Measurements from ENCODE around the gene ZNF750. TPM values are rescaled to one million over a fixed set of nuclear protein-coding genes. Genes with fewer than 3 reads are reported as not detected.

ZNF750 gene
- 0.29 and 0.68 TPM in 2 replicates for total RNA-seq

DNA sequence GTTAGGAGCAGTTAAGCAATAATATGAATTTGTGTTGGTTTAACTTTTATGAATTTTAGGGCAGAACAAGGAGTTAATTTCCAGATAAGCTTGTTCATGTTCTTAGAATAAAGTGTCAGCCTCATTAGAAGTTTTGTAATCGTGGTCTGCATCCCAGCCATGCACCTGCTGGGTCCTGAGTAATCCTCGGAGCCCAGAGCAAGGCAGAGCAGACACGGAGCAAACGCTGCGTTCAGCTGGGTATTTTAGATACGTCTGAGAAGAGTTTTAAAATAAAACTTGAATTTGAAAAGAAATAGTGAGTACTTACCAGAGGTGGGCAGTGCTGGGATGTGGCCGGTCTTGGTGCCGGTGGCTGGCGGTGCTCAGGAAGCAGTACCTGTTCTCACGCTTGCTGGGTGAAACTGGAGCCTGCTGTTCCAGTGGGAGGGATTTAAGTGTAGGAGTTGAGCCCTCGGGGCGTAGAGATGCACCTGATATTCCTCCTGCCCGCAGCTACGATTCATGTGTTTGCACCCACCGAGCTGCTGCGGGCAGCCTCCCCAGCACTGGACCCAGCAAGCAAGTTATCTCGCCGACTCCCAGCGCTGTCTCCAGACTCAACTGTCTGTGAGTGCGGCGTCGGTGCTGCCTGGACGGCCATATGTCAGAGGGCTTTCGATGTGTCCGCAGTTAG is at the start of gene ZNF750:
ZNF750 (minus strand) TSS at position 406 of the 676 bp plus-strand sequence. CDS start 7,568 bp downstream, outside the sequence.
- no peak for DNase-seq (ENCODE audit: extremely low read depth, low read depth, low spot score)

DNA sequence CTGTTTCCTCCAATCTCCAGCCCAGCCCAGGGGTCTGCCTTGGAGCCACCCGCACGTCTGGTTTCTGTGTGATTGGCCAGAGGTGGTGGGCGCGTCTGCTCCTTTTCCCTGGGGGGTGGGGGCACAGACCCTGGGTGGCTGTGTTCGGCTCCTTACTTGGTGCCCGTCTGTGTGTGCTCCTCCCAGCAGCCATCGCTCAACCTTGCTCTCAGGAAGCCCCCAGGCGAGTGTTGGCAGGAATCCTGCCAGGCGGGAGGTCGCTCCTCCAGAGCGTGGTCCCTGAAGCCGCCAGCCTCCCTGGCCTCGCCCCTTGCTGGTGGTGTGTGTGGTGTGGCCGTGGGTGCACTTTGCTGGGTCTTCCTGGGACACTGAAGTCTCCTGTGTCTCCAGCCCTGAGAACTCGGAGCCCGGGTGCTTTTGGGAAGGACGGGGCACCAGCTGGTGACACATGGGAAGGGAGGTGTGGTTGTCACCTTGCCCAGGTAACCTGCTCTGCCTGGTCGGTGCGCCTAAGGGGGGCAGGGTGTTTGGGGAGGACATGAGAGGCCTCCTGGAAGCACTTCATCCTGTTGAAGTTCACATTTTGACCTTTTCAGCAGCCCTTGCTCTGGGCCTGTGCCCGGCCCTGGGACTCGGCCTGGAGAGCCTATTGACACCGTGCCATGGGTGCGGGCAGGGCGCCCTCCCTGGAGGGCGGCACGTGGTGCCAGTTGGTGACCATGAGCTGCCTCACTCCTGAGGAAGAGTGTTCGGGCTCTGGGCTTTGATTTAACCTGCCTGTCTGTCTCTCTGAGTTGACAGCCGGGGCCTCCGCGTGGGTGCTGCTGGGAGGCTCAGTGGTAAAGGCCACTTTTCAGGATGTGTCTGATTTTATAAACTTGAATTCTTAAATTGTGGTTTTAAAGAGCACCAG is 49.0 kb upstream of the ZNF750 start:
- DNase-seq (ENCODE audit: extremely low read depth, low read depth, low spot score), result no peak

DNA sequence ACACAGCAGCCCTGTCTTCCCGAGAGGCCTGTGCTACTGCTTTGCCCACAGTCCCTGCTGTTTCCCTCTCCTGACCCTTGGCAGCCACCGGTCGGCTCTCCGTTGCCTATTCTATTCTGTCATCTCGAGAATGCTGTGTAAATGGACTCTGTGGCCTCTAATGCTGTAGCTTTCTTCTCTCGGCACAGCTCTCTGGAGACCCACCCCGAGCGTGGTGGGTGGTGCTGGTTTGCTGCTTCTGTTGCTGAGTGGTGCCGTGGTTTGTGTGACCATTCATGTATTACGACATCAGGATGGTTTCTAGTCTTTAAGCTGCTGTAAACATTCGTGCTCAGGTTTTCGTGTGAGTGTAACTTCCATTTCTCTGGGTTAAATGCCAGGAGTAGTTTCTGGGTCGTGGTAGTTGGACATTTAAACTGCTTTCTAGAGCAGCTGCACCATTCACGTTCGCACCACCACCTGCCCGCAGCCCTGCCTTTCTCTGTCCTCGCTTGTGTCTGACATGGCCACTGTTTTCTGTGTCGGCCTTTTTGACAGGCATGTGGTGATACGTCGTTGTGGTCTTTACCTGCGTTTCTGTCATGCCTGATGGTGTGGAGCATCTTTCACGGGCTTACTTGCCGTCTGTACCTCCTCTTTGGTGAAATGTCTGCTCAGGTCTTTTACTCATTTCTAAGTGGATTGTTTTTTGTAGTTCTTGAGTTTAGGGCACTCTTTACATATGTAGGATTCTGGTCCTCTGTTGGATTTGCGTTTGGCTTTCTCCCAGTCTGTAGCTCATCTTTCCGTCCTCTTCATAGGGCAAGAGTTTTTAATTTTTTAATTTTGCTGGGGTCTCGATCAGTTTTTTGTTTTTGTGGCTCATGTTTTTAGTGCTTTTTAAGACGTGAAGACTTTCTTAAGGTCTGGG is 47.7 kb upstream of the ZNF750 start:
- DNase-seq (ENCODE audit: extremely low read depth, low read depth, low spot score), result no peak

DNA sequence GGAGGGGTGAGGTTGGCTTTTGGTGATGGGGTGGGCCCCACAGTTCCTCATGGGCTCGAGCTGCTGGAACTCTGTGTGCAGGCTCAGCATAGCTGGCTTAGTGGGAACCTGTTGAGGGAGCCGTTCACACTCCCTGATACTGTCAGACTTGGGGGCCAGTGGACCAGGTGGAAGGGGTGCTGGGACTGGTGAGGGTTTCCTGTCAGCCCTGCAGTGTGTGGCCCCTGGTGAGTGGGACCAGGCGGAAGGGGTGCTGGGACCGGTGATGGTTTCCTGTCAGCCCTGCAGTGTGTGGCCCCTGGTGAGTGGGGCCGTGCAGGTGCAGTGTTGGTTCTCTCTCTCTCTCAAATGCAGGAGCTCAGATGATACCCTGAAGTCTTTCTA is 45.1 kb upstream of the ZNF750 start:
- no peak for DNase-seq (ENCODE audit: extremely low read depth, low read depth, low spot score)

DNA sequence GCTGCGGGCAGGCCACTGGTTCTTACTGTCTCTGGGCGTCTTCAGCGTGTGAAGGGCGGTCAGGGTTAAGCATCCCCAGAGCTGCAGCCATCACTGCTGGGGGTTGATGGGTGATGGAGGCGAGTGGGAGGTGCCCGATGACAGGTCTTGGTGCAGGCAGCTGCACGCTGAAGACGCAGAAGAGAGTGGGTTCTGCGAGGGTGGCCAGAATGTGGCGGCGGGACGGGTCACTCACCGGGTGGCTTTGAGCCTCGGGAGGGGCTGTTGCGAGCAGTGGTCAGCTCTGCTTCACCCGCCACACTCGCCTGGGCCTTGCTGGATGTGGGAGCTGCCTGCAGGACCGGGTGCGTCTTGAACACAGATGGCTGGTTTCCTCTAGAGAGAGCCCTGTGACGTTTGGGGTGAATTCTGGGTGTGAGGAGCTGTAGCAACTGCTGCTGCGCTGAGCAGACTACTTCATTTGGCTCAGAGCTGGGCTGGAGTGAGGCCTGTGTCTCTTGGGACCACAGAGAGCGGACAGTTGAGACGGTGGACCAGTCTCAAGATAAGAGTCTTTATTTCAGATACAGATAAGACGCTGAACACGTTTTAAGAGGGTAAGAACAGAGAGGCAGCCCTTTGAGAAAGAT is 44.6 kb upstream of the ZNF750 start:
- no peak for DNase-seq (ENCODE audit: extremely low read depth, low read depth, low spot score)

DNA sequence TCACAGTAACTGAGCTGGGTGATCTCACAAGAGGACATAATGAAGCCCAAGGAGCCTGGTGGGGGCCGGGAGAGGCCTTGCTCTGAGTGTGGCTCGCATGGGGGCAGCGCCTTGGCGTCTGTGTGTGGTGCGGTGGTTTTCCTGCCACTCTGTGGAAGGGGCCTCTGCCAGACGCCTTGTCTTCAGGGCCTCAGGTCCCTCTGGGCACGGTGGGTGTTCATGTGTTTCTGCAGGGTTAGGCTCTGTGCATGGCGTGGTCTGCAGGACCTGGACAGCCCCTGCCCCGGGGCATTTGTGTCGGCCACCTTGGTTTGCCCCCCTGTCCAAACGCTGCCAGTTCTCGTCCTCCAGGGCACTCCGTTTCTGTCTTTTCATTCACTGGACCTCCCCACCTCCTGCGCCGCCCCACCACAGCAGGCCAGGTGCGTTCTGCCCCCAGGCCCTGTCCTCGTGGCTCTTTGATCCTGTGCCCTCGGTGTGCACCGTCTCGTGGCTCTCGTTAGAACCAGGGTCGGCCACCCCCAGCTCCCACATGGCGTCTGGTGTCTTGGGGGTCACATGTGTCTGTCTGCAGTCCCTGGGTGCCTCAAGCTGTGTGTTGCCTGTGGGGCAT is 43.7 kb upstream of the ZNF750 start:
- DNase-seq (ENCODE audit: extremely low read depth, low read depth, low spot score), result no peak

DNA sequence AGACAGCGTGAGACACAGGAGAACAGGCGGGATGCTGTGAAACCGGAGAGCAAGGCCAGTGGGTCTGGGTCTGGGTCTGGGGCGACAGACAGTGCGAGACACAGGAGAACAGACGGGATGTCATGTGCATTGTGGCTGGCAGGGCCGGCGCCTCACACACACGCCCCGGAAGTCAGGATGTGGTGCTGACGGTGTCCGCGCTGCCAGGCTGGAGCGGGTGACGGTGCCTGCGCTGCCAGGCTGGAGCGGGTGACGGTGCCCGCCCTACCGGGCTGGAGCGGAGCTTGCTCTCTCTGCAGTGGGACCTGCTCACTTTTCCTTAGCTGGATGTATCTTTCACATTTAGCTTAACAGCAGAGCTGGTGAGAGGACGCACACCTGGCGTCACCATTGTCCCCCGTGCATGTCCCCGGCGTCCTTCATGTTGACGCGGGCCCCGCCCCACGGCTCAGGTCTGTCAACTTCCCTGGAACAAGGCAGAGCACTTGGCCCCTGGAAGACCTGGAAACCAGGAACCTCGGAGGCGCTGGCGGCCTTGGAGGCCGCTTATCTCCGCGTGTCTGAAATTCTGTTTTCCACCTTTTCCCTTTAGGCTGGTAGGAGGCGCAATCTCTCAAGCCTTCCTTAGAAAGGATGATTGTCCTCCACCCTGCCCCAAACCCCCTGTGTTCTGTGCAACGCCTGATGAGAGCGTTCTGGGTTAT is 43.0 kb upstream of the ZNF750 start:
- no peak for DNase-seq (ENCODE audit: extremely low read depth, low read depth, low spot score)

DNA sequence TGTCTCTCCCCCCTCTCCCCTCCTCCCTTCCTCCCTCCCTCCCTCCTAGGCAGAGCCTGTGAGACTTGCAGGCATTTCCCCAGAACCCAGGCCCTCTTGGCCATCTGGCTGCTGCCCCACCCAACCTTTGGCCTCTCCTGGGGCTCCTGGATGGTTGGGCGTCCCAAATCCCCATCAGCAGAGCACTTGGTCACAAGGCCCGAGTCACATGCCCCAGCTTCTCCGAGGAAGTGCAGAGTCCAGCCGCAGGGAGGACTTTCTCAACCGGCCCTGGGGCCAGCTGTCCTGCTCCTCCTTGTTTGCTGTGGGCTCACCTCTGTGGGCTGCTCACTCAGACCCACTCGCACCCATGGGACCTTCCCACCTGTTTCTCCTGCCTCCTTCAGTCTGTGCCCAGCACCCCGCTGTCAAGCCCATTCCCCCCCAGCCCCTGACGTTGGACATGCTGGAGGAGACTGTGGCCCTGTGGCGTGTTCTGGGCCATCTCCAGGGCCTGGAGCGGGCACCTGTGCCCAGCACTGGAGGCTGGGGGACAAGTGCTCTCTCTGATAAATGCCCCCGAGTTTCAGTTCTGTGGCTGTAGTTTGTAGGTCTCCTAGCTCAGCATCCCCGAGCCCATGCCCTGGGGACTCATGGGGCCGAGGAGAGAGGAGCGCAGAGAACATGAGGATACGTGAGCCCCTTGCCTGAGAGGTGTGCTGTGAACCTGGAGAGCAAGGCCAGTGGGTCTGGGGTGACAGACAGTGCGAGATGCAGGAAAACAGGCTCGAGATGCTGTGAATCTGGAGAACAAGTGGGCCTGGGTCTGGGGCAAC is 42.3 kb upstream of the ZNF750 start:
- no peak for DNase-seq (ENCODE audit: extremely low read depth, low read depth, low spot score)

DNA sequence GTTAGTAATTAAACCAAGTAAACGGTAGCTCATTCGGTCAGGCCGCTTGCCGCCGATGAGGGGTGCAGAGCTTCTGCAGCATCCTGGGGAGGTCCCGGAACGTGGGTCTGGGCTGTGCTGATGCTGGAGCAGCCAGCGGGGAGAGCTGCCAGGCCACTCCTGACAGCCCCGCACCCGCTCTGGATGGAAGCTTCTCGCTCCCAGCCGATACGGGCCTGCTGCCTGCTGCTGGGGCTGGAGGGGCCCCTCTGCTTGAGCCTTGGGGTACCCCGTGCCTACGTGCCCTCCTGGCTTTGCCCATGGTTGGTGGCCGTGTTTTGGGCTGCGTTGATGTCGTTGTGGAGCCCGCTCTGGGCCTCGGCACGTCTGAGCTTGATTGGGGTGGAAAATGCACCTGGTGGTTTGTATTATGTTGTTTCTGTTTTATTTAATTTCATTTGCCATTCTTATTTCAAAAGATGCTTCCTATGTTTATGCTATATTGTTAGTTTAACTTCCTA is 41.6 kb upstream of the ZNF750 start:
- no peak for DNase-seq (ENCODE audit: extremely low read depth, low read depth, low spot score)

DNA sequence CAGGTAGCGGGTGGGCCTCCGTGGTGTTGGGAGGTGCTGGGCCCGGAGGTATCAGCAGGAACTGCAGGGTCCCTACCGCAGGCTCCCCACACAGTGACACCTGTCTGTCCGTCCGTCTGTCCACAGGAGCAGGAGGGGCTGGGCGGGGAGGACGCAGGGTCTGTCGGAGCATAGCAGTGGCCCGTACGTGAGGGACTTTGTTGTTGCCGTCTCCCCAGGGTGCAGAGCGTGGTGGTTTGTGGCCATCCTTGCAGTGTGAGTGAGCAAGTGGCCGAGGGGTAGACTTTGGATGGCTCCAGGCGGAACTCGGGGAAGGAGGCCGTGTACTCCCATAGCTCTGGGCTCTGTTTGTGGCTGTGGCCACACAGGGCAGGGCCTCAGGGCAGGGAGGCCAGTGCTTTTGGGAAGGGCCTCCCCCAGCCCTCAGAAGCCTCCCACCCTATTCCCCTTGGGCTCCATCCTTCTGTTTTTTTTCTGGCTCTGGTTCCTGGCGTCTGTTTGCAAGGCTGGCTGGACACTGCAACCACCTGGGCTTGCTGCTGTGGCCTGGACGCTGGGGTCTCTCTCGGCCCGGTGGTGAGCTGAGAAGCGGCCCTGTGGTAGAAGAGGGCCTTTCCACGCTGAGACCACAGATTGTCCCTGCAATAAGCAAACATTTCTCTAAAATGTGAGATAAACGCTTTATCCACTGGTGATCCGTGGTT is 41.0 kb upstream of the ZNF750 start:
- DNase-seq (ENCODE audit: extremely low read depth, low read depth, low spot score), result no peak

DNA sequence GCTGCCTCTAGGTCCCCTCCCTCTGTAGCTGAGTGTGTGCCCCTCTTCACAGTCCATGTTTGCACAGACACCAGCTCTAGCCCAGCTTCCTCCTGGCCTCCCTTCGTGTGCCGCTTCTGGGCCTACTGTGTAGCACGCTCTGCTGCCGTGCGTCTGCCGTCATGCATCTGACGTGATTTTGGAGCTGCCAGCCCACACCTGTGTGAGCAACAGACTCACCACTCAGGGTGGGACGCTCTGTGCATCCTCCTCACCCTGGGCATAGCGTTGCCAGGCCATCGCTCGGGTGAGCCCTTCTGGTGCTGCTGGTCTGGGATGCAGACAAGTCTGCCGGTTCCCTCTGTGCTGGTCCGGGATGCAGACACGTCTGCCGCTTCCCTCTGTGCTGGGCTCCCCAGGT is 39.4 kb upstream of the ZNF750 start:
- no peak for DNase-seq (ENCODE audit: extremely low read depth, low read depth, low spot score)

DNA sequence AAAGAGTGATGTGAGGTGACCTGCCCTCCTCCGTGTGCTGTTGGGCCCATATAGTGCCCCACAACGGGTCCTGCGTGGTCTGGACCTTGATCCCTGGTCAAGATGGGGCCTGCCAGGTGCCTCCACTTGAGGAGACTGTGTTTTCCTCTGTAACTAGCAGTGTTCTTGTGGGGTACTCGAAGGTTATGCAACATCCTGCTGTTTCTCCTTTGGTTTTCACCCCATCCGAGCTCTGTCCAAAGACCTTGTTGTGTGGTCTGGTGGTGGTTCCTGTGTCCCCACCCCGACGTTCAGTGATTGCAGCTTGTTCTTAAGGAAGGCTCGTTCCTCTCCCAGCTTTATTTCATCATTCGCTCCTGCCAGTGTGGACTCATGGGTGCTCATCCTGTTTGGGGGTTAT is 38.7 kb upstream of the ZNF750 start:
- no peak for DNase-seq (ENCODE audit: extremely low read depth, low read depth, low spot score)

DNA sequence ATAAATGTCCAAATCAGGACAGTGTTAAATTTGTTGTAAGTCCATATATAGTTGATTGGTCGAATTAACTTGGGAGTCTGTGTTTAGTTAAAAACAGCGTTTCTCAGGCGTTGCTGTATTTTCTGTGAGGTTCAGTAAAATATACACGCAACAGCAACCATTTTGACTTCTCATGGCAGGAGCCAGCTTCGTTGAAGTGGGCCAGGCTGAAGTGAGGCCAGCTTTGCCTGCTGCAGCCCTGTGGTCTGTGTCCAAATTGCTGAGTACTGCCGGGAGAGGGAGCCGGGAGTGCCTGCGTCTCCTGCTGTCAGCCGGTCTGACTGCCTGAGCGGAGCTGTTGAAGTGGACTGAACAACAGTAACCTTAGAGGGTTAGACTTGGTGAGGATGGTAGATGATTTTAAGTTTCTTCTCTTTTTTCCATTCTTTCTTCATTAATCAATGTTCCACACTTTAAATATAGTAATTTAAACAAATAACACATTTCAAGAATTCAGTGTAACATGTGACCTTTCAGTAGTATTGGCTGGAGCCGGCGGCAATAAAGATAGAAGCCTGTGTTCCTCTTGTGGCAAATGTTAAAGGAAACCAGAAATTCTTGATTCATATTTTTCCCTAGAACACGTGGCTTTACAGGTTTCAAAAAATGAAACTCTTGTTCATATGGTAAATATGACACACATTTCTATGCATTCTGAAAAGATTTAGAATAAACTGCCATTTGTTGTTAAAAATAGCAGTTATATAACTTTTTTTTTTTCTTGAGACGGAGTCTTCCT is 37.0 kb upstream of the ZNF750 start:
- DNase-seq (ENCODE audit: extremely low read depth, low read depth, low spot score), result no peak

DNA sequence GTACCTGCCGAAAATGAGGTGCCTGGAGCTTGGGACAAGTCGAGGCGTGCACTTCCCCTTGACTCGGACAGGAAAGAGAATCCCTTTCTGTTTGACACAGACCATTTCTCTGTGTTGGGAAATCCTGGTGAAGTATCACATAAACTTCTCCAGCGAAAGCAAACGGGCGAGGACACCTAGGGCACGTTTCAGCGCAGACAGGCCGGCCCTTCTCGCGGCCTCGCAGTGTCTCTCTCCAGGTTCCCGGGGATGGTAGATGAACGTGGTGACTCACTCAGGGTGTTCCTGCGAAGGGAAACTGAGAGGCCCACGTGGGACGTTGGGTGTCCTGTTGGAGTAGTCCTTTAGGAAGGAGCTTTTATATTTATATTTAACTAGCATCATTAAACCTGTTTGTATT is 36.3 kb upstream of the ZNF750 start:
- no peak for DNase-seq (ENCODE audit: extremely low read depth, low read depth, low spot score)

DNA sequence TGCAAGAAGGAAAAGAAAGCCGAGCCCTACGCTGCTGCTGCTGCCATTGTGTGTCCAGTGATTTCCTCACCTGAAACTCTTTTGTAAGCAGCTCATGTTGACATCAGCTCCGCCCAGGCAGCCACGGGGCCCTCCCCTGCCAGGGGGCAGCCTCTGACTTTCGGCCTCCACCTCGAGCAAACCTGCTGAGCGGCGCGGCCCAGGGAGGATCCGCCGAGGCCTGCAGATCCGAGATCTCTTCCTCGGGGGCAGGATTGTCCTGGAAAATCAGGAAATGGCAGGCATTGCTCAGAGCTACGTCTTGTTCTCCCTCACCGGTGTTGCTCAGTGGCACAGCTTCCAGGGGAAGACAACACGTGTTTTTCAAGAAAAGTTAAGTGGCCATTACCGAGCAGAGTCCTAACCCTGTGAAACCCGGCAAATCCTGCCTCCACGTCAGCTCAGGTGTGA is 35.6 kb upstream of the ZNF750 start:
- no peak for DNase-seq (ENCODE audit: extremely low read depth, low read depth, low spot score)

DNA sequence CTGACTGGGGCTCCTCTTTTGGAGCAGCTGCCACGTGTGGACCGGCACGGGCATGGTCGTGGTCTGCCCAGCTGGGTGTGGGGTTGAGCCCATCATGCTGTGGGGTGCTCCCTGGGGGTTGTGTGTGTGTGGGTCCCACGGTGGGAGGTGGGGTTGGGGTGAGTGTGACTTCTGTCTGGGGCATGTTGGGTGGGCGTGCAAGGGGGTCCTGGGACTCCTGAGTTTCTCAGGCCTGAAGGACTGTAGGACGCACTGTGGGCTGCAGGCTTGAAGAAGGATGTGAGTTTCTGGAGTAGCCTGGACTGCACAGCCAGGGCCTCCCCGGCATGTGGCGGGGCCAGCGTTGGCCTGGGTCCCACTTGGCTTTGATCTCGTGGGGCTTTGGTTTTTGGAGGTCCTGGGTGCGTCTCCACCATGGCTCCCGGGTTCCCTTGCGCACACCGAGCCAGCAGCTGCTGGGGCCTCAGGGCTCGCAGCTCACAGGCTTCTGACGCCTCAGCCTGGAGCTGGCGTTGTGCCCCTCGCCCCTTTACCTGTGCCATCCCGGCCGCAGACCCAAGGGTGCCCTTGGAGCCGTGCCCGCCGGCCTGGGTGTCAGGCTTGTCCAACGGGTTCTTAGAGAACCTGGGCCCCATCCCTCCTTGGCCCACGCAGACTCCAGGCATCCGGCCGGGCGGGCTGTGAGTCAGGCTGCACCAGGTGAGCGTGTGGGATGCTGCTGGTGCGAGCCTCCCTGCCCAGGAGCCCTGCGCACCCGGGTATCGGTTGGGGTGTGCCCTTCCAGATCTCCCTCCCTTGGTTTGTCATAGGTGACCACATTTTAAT is 34.4 kb upstream of the ZNF750 start:
- no peak for DNase-seq (ENCODE audit: extremely low read depth, low read depth, low spot score)
